Keratinocyte (primary cell): ENCODE measurements around the gene KCTD13. TPM values are rescaled to one million over a fixed set of nuclear protein-coding genes. Genes with fewer than 3 reads are reported as not detected.
"Not testable (repeated sequence)": the region's sequence is repeated elsewhere in the genome, so short reads cannot be mapped to it uniquely, and the experiment has no call there.

Experiments
- DNase-seq: peaks from one replicate; pipeline ENCODE4 v3.0.0-alpha.2; 2011; ENCODE audit warnings: low read depth, missing footprints, low spot score
- FAIRE-seq: peaks from 2 replicates; lab custom pipeline; 2011; peaks lifted over from hg19 to GRCh38; lab: Jason Lieb, UNC
- H2AFZ ChIP-seq: 2 replicates; pipeline ENCODE4 v1.6.0; 2012; ENCODE audit warnings: low read length, control low read depth, inconsistent platforms; ENCODE audit not compliant: control insufficient read depth
- H3K27ac ChIP-seq: 2 replicates; pipeline ENCODE4 v1.5.1; 2011; ENCODE audit warnings: low read length; ENCODE audit not compliant: control insufficient read depth, insufficient read depth
- H3K27me3 ChIP-seq: 3 replicates; pipeline ENCODE4 v1.6.0; 2011; ENCODE audit warnings: low read length; ENCODE audit not compliant: control insufficient read depth, insufficient read depth; ENCODE audit errors: extremely low read depth
- H3K36me3 ChIP-seq, 2 experiments: 2 replicates in 1 of 2; 3 replicates in 1 of 2; pipeline ENCODE4 v1.5.1; 2011; ENCODE audit warnings: low read length in 2 of 2, mild to moderate bottlenecking in 1 of 2; ENCODE audit not compliant: control insufficient read depth in 2 of 2, insufficient read depth in 2 of 2; ENCODE audit errors: extremely low read depth in 1 of 2
- H3K4me1 ChIP-seq: 3 replicates; pipeline ENCODE4 v1.5.1; 2011; ENCODE audit warnings: low read length; ENCODE audit not compliant: control insufficient read depth, insufficient read depth; ENCODE audit errors: extremely low read depth
- H3K4me2 ChIP-seq: 3 replicates; pipeline ENCODE4 v1.6.0; 2011; ENCODE audit warnings: low read depth, low read length; ENCODE audit not compliant: control insufficient read depth, insufficient read depth; ENCODE audit errors: extremely low read depth
- H3K4me3 ChIP-seq, 3 experiments: fragments of 200-600 bp in 1 of 3; sonication (generic) in 1 of 3; 2 replicates in 2 of 3; 3 replicates in 1 of 3; pipeline ENCODE4 v1.5.1; 2011 to 2016; ENCODE audit warnings: low read length in 3 of 3, mild to moderate bottlenecking in 3 of 3, control low read depth in 2 of 3, inconsistent platforms in 1 of 3, low read depth in 1 of 3, mixed read lengths in 1 of 3, mixed run types in 1 of 3, moderate library complexity in 1 of 3; ENCODE audit not compliant: control insufficient read depth in 2 of 3, insufficient read depth in 2 of 3; ENCODE audit errors: extremely low read depth in 1 of 3
- H3K79me2 ChIP-seq: 2 replicates; pipeline ENCODE4 v1.6.0; 2012; ENCODE audit warnings: low read length; ENCODE audit not compliant: control insufficient read depth, insufficient read depth
- H3K9ac ChIP-seq: 3 replicates; pipeline ENCODE4 v1.6.0; 2011; ENCODE audit warnings: low read length; ENCODE audit not compliant: control insufficient read depth, insufficient read depth; ENCODE audit errors: extremely low read depth
- H3K9me1 ChIP-seq: 3 replicates; pipeline ENCODE4 v1.6.0; 2011; ENCODE audit warnings: low read length; ENCODE audit not compliant: control insufficient read depth, insufficient read depth; ENCODE audit errors: extremely low read depth
- H3K9me3 ChIP-seq: 2 replicates; pipeline ENCODE4 v1.5.1; 2012; ENCODE audit warnings: low read depth, low read length; ENCODE audit not compliant: control insufficient read depth
- H4K20me1 ChIP-seq: 3 replicates; pipeline ENCODE4 v1.6.0; 2011; ENCODE audit warnings: low read length; ENCODE audit not compliant: control insufficient read depth, insufficient read depth; ENCODE audit errors: extremely low read depth
- EZH2 ChIP-seq: IDR thresholded peaks from one replicate; pipeline ENCODE4 v1.6.1; 2012; ENCODE audit warnings: inconsistent platforms, mild to moderate bottlenecking, low read length, moderate library complexity
- dilution Hi-C: fragments of 300-500 bp; cut with MboI; formaldehyde crosslinking; loops from one replicate; pipeline ENCODE4 v1.7.0; 2020; ENCODE audit warnings: low sequenced_read_pairs; ENCODE audit not compliant: extremely low pct_ligation_motif_present
- polyA plus RNA-seq, 5 experiments: library from polyadenylated mRNA; depleted of rRNA in 3 of 5; stranded (reverse) in 3 of 5; stranded (forward) in 1 of 5; unstranded in 1 of 5; fragments of >200 nt; gene quantifications; 1 replicate in 1 of 5; 2 replicates in 3 of 5; 3 replicates in 1 of 5; pipeline versions ENCODE4 v1.2.1 to v1.2.3, GENCODE V29; 2011 to 2012; ENCODE audit warnings: missing spikeins in 2 of 5, low read depth in 1 of 5, low replicate concordance in 1 of 5
- TF ChIP-seq, protein P1 (sequence below), 3 experiments: IDR thresholded peaks in 1 of 3; conservative IDR thresholded peaks in 1 of 3; optimal IDR thresholded peaks in 1 of 3; 2 replicates in 2 of 3; 3 replicates in 1 of 3; pipeline versions ENCODE3 to v1.5.1; 2011; ENCODE audit warnings: low read length in 3 of 3, mild to moderate bottlenecking in 3 of 3, moderate library complexity in 2 of 3, control low read depth in 1 of 3, inconsistent platforms in 1 of 3; ENCODE audit not compliant: insufficient read depth in 2 of 3; ENCODE audit errors: extremely low read depth in 1 of 3

KCTD13 gene
- polyA plus RNA-seq, 1 donor (not counting 4 experiments of a cell fraction or from before 2014, with no cell fraction given), result 9.2 TPM

DNA sequence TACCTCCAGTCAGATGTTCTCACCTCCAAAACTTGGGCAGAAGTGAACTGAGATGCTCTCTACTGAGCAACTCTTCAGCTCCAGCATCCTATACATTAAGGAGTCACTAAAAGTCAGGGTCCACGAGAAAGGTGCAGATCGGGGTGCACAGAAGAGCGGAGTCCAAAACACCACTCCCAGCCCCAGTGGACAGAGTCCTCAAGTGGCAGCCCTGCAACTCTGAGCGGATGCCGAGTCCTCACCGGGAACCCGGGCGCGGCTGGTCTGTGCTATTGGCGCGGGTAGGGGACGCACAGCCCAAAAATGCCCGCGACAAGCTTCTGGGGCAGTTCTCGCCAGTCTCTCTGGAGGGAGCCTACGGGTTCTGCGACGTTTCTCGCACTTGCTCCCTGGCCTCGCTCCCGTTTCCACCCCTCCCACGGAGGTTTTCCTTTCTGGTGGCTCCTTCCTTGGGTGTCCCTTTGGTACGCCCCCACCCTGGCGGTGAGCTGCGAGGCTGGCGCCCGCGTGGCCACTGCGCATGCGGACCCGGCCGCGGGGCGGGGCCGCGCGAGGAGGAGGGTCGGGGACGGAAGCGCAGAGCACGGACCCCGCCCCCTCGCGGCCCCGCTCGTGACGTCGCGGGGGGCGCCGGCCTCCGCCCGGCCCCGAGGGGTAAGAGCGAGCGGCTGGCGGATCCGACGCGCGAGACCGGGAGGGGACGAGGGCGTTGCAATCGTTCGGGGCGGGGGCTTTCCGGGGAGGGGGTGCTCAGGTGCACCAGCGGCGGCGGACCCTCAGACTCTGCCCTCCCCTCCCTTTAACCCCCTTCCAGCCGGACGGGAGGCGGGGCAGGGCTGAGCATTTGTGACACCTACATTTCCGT is 35.7 kb upstream of the KCTD13 start, which contains the start of gene TMEM219:
Gene TMEM219, plus strand, starts transcription at position 601 of the 865 bp plus-strand sequence. CDS start 1,065 bp downstream, outside the sequence.
- H3K4me1 ChIP-seq, result peaks cover 10% of the 10 kb centered on the region
- peaks cover 0 to 3% of the 10 kb centered on the region in 2 experiments for H3K36me3 ChIP-seq
- peak within 1 kb of the TSS; percentile 96 for H3K4me2 ChIP-seq
- H3K27ac ChIP-seq, result peak within 1 kb of the TSS; percentile 69
- no peaks in the 10 kb centered on the region for H4K20me1 ChIP-seq
- DNase-seq, result peak; percentile 40
- FAIRE-seq, result no peak
- H3K9me1 ChIP-seq, result no peaks in the 10 kb centered on the region
- peak within 1 kb of the TSS; percentile 95 for H2AFZ ChIP-seq
- H3K4me3 ChIP-seq, result peak within 1 kb of the TSS; percentile 67 to 79 (median 72)
- H3K79me2 ChIP-seq, result no peaks in the 10 kb centered on the region
- no peaks in the 10 kb centered on the region for H3K9me3 ChIP-seq
- H3K27me3 ChIP-seq, result no peaks in the 10 kb centered on the region
- dilution Hi-C loops, result no loop called here
- H3K9ac ChIP-seq, result peak within 1 kb of the TSS; percentile 82
- TF ChIP-seq, protein P1, sequence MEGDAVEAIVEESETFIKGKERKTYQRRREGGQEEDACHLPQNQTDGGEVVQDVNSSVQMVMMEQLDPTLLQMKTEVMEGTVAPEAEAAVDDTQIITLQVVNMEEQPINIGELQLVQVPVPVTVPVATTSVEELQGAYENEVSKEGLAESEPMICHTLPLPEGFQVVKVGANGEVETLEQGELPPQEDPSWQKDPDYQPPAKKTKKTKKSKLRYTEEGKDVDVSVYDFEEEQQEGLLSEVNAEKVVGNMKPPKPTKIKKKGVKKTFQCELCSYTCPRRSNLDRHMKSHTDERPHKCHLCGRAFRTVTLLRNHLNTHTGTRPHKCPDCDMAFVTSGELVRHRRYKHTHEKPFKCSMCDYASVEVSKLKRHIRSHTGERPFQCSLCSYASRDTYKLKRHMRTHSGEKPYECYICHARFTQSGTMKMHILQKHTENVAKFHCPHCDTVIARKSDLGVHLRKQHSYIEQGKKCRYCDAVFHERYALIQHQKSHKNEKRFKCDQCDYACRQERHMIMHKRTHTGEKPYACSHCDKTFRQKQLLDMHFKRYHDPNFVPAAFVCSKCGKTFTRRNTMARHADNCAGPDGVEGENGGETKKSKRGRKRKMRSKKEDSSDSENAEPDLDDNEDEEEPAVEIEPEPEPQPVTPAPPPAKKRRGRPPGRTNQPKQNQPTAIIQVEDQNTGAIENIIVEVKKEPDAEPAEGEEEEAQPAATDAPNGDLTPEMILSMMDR (optimal IDR thresholded peaks at IDR 0.05 in 1 of 3, IDR thresholded peaks at IDR 0.05 in 1 of 3, conservative IDR thresholded peaks at IDR 0.05 in 1 of 3; ENCODE audit: extremely low read depth in 1 of 3, insufficient read depth in 2 of 3, low read length in 3 of 3), result peak in 2 of 3 experiments; percentile 15 to 47
- TF ChIP-seq EZH2, result no peak

GRCh38 chr16:29961127-29961478 is 35.1 kb upstream of the KCTD13 start:
- Histone ChIP-seq H3K36me3 (peaks cover 0 to 3% of the 10 kb centered on the region in 2 experiments), H4K20me1 (no peaks in the 10 kb centered on the region), H3K9ac (peak overlapping the region; percentile 82), H3K9me3 (no peaks in the 10 kb centered on the region), H3K79me2 (no peaks in the 10 kb centered on the region), H3K4me2 (peak overlapping the region; percentile 96), H3K27me3 (no peaks in the 10 kb centered on the region), H3K9me1 (no peaks in the 10 kb centered on the region), H3K27ac (no peak overlapping the region), H2AFZ (peak overlapping the region; percentile 95), H3K4me1 (peaks cover 10% of the 10 kb centered on the region), H3K4me3 (peak overlapping the region; percentile 67 to 79 (median 72))
- no peak for FAIRE-seq
- dilution Hi-C loops, result no loop called here
- DNase-seq, result no peak
- TF ChIP-seq EZH2, result no peak
- TF ChIP-seq, protein P1 (optimal IDR thresholded peaks at IDR 0.05 in 1 of 3, IDR thresholded peaks at IDR 0.05 in 1 of 3, conservative IDR thresholded peaks at IDR 0.05 in 1 of 3; ENCODE audit: extremely low read depth in 1 of 3, insufficient read depth in 2 of 3, low read length in 3 of 3), result no peak

DNA sequence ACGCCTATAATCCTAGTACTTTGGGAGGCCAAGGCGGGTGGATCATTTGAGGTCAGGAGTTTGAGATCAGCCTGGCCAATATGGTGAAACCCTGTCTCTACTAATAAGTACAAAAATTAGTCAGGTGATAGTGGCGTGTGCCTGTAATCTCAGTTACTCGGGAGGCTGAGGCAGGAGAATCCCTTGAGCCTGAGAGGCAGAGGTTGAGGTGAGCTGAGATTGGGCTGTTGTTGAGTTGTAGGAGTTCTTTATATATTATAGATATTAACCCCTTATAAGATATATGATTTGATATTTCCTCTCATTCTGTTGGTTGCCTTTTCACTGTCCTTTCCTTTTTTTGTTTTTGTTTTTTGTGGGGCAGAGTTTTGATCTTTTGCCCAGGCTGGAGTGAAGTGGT is 33.8 kb upstream of the KCTD13 start:
- H3K79me2 ChIP-seq, H3K4me2 ChIP-seq, H3K9ac ChIP-seq, H3K36me3 ChIP-seq, FAIRE-seq, DNase-seq, H3K27ac ChIP-seq, H3K27me3 ChIP-seq, H2AFZ ChIP-seq, H3K9me1 ChIP-seq, H3K9me3 ChIP-seq, H4K20me1 ChIP-seq, dilution Hi-C loops, H3K4me3 ChIP-seq: not testable (repeated sequence)
- peaks cover 10% of the 10 kb centered on the region for H3K4me1 ChIP-seq
